ENCODE results near the gene PSMF1.

The PSMF1 gene

GRCh38 chr20:1188347-1188746 is 69.9 kb downstream of the PSMF1 start:
- no peak for TF ChIP-seq EZH2phosphoT487 (IDR thresholded peaks at IDR 0.05; ENCODE audit: low read length)
- TF ChIP-seq EZH2 (optimal IDR thresholded peaks at IDR 0.05; ENCODE audit: low read depth, low read length): no peak
- TF ChIP-seq, protein P1, sequence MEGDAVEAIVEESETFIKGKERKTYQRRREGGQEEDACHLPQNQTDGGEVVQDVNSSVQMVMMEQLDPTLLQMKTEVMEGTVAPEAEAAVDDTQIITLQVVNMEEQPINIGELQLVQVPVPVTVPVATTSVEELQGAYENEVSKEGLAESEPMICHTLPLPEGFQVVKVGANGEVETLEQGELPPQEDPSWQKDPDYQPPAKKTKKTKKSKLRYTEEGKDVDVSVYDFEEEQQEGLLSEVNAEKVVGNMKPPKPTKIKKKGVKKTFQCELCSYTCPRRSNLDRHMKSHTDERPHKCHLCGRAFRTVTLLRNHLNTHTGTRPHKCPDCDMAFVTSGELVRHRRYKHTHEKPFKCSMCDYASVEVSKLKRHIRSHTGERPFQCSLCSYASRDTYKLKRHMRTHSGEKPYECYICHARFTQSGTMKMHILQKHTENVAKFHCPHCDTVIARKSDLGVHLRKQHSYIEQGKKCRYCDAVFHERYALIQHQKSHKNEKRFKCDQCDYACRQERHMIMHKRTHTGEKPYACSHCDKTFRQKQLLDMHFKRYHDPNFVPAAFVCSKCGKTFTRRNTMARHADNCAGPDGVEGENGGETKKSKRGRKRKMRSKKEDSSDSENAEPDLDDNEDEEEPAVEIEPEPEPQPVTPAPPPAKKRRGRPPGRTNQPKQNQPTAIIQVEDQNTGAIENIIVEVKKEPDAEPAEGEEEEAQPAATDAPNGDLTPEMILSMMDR (IDR thresholded peaks at IDR 0.05; ENCODE audit: low read length): no peak

GRCh38 chr20:1189827-1190226 is 71.4 kb downstream of the PSMF1 start:
- no peak for TF ChIP-seq EZH2phosphoT487 (IDR thresholded peaks at IDR 0.05; ENCODE audit: low read length)
- TF ChIP-seq, protein P1 (IDR thresholded peaks at IDR 0.05; ENCODE audit: low read length): no peak
- no peak for TF ChIP-seq EZH2 (optimal IDR thresholded peaks at IDR 0.05; ENCODE audit: low read depth, low read length)
- no peak for DNase-seq
- Histone ChIP-seq H3K27ac (ENCODE audit: low read length) (no peak overlapping the region), H3K4me3 (ENCODE audit: low read length) (no peak overlapping the region), H3K4me1 (ENCODE audit: low read length) (peaks cover 4% of the 10 kb centered on the region; the same call in 1 of the 2 replicates), H3K4me2 (ENCODE audit: low read depth, low read length) (no peak overlapping the region), H3K36me3 (replicated peaks; ENCODE audit: insufficient read depth, low read length) (no peaks in the 10 kb centered on the region), H3K79me2 (ENCODE audit: low read length) (no peaks in the 10 kb centered on the region), H2AFZ (ENCODE audit: low read length) (no peak overlapping the region), H3K9ac (ENCODE audit: low read length) (no peak overlapping the region), H4K20me1 (ENCODE audit: insufficient read depth, low read length) (no peaks in the 10 kb centered on the region), H3K9me2 (replicated peaks; ENCODE audit: insufficient read depth, low read length) (no peaks in the 10 kb centered on the region), H3F3A (ENCODE audit: insufficient read depth, low read length) (no peaks in the 10 kb centered on the region), H3K9me3 (replicated peaks; ENCODE audit: insufficient read depth, low read length) (no peaks in the 10 kb centered on the region), H3K27me3 (replicated peaks; ENCODE audit: insufficient read depth, low read length) (no peaks in the 10 kb centered on the region)

More at GRCh38 chr20:1188347-1188746, 69.9 kb downstream of the PSMF1 start:
- H3K4me3 ChIP-seq (ENCODE audit: low read length): no peak overlapping the region
- H3K27me3 ChIP-seq (replicated peaks; ENCODE audit: insufficient read depth, low read length): no peaks in the 10 kb centered on the region
- no peak overlapping the region for H3K9ac ChIP-seq (ENCODE audit: low read length)
- H3F3A ChIP-seq (ENCODE audit: insufficient read depth, low read length): no peaks in the 10 kb centered on the region
- DNase-seq: no peak
- H3K79me2 ChIP-seq (ENCODE audit: low read length): no peaks in the 10 kb centered on the region
- H3K4me2 ChIP-seq (ENCODE audit: low read depth, low read length): no peak overlapping the region
- no peaks in the 10 kb centered on the region for H3K9me3 ChIP-seq (replicated peaks; ENCODE audit: insufficient read depth, low read length)
- H3K9me2 ChIP-seq (replicated peaks; ENCODE audit: insufficient read depth, low read length): no peaks in the 10 kb centered on the region
- H3K36me3 ChIP-seq (replicated peaks; ENCODE audit: insufficient read depth, low read length): no peaks in the 10 kb centered on the region
- peaks cover 4% of the 10 kb centered on the region; the same call in 1 of the 2 replicates for H3K4me1 ChIP-seq (ENCODE audit: low read length)
- H2AFZ ChIP-seq (ENCODE audit: low read length): no peak overlapping the region
- no peaks in the 10 kb centered on the region for H4K20me1 ChIP-seq (ENCODE audit: insufficient read depth, low read length)
- H3K27ac ChIP-seq (ENCODE audit: low read length): no peak overlapping the region

DNA sequence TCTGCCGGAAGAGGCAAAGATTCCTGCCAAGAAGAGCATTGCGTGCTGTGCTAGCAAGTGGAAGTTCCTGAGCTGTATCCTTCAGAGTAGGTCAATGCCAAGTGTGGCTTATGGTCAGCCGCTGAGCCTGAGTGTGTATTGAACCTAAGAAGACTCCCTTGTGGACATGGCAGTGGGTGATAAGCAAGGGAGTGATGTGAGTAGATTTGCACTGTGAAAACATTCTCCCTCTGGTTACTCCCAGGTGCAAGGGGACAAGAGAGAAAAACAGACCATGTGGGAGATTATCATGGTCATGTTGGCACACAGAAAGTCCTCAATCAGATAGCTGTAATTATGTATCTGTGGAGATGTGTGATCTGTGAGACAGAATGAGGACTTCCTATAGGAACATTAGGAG is 72.4 kb downstream of the PSMF1 start:
- no peaks in the 10 kb centered on the region for H3K36me3 ChIP-seq (replicated peaks; ENCODE audit: insufficient read depth, low read length)
- no peaks in the 10 kb centered on the region for H4K20me1 ChIP-seq (ENCODE audit: insufficient read depth, low read length)
- no peak overlapping the region for H3K4me3 ChIP-seq (ENCODE audit: low read length)
- TF ChIP-seq EZH2 (optimal IDR thresholded peaks at IDR 0.05; ENCODE audit: low read depth, low read length): no peak
- TF ChIP-seq, protein P1 (IDR thresholded peaks at IDR 0.05; ENCODE audit: low read length): no peak
- no peak for TF ChIP-seq EZH2phosphoT487 (IDR thresholded peaks at IDR 0.05; ENCODE audit: low read length)
- no peak overlapping the region for H3K27ac ChIP-seq (ENCODE audit: low read length)
- DNase-seq: no peak
- H3K4me1 ChIP-seq (ENCODE audit: low read length): peaks cover 4% of the 10 kb centered on the region; the same call in 1 of the 2 replicates
- no peak overlapping the region for H3K4me2 ChIP-seq (ENCODE audit: low read depth, low read length)
- no peaks in the 10 kb centered on the region for H3F3A ChIP-seq (ENCODE audit: insufficient read depth, low read length)
- H3K27me3 ChIP-seq (replicated peaks; ENCODE audit: insufficient read depth, low read length): no peaks in the 10 kb centered on the region
- no peaks in the 10 kb centered on the region for H3K9me2 ChIP-seq (replicated peaks; ENCODE audit: insufficient read depth, low read length)
- no peak overlapping the region for H2AFZ ChIP-seq (ENCODE audit: low read length)
- no peaks in the 10 kb centered on the region for H3K79me2 ChIP-seq (ENCODE audit: low read length)
- no peaks in the 10 kb centered on the region for H3K9me3 ChIP-seq (replicated peaks; ENCODE audit: insufficient read depth, low read length)
- no peak overlapping the region for H3K9ac ChIP-seq (ENCODE audit: low read length)

All from MM.1S (cell line).